CD14-positive monocyte (primary cell): ENCODE measurements around the gene LRRC47. TPM values are rescaled to one million over a fixed set of nuclear protein-coding genes. Genes with fewer than 3 reads are reported as not detected.

ENCODE experiments used
- DNase-seq, 3 donors: peaks; one replicate each; pipeline ENCODE4 v3.0.0-alpha.2; 2011 to 2022
- H2AFZ ChIP-seq: 2 replicates; pipeline ENCODE4 v1.6.0; 2012; ENCODE audit warnings: mild to moderate bottlenecking, low read depth, low read length, inconsistent platforms; ENCODE audit not compliant: insufficient read depth, poor library complexity, severe bottlenecking
- H3K27ac ChIP-seq, 2 donors: 1 replicate in 1 of 2; 2 replicates in 1 of 2; pipeline ENCODE4 v1.5.1; 2012 to 2013; ENCODE audit warnings: low read length in 2 of 2, control low read depth in 1 of 2, inconsistent platforms in 1 of 2, low read depth in 1 of 2, mild to moderate bottlenecking in 1 of 2
- H3K27me3 ChIP-seq, 2 donors: one replicate each; pipeline versions ENCODE4 v1.6.0 to v1.6.1; 2011 to 2013; ENCODE audit warnings: low read length in 2 of 2; ENCODE audit not compliant: control insufficient read depth in 2 of 2, insufficient read depth in 2 of 2
- H3K36me3 ChIP-seq, 2 donors: replicated peaks in 1 of 2; 1 replicate in 1 of 2; 2 replicates in 1 of 2; pipeline versions ENCODE4 v1.5.1 to v1.6.1; 2012 to 2013; ENCODE audit warnings: low read length in 2 of 2, control low read depth in 1 of 2, inconsistent platforms in 1 of 2, mild to moderate bottlenecking in 1 of 2; ENCODE audit not compliant: insufficient read depth in 2 of 2, control insufficient read depth in 1 of 2
- H3K4me1 ChIP-seq, 2 donors: 1 replicate in 1 of 2; 2 replicates in 1 of 2; pipeline versions ENCODE4 v1.5.1 to v1.6.1; 2012 to 2013; ENCODE audit warnings: low read length in 2 of 2, control low read depth in 1 of 2, inconsistent platforms in 1 of 2, mild to moderate bottlenecking in 1 of 2, moderate library complexity in 1 of 2; ENCODE audit not compliant: insufficient read depth in 2 of 2, control insufficient read depth in 1 of 2
- H3K4me2 ChIP-seq: replicated peaks from 2 replicates; pipeline ENCODE3; 2012; ENCODE audit warnings: low read length, moderate library complexity, mild to moderate bottlenecking; ENCODE audit not compliant: poor library complexity, severe bottlenecking; ENCODE audit errors: extremely low read depth
- H3K4me3 ChIP-seq, 3 experiments: fragments of 200-600 bp in 1 of 3; sonication (generic) in 1 of 3; replicated peaks in 1 of 3; 1 replicate in 2 of 3; 2 replicates in 1 of 3; pipeline ENCODE4 v1.5.1; 2011 to 2013; ENCODE audit warnings: low read length in 3 of 3, mild to moderate bottlenecking in 3 of 3, control low read depth in 2 of 3, low read depth in 2 of 3, inconsistent platforms in 1 of 3, moderate library complexity in 1 of 3
- H3K79me2 ChIP-seq: 2 replicates; pipeline ENCODE4 v1.6.0; 2012; ENCODE audit warnings: mild to moderate bottlenecking, control low read depth, inconsistent platforms, low read length, moderate library complexity; ENCODE audit not compliant: insufficient read depth
- H3K9ac ChIP-seq: 2 replicates; pipeline ENCODE4 v1.6.0; 2017; ENCODE audit warnings: low read length, mild to moderate bottlenecking; ENCODE audit not compliant: insufficient read depth, poor library complexity, severe bottlenecking
- H3K9me3 ChIP-seq, 2 donors: replicated peaks in 1 of 2; 1 replicate in 1 of 2; 2 replicates in 1 of 2; pipeline versions ENCODE4 v1.5.1 to v1.6.1; 2012 to 2013; ENCODE audit warnings: low read length in 2 of 2, control low read depth in 1 of 2; ENCODE audit not compliant: control insufficient read depth in 1 of 2, insufficient read depth in 1 of 2
- H4K20me1 ChIP-seq: 2 replicates; pipeline ENCODE4 v1.6.0; 2012; ENCODE audit warnings: mild to moderate bottlenecking, low read length, control low read depth, moderate library complexity; ENCODE audit not compliant: insufficient read depth
- H3K27ac Mint-ChIP-seq, 7 donors: one replicate each; pipeline ENCODE4 v1.8.0; 2020; ENCODE audit warnings: mild to moderate bottlenecking in 7 of 7, mixed read lengths in 7 of 7, moderate library complexity in 6 of 7, inconsistent platforms in 2 of 7
- H3K27me3 Mint-ChIP-seq, 3 donors: one replicate each; pipeline ENCODE4 v1.8.0; 2021 to 2022; ENCODE audit warnings: low read depth in 3 of 3, mild to moderate bottlenecking in 3 of 3, mixed read lengths in 3 of 3, moderate library complexity in 3 of 3, inconsistent platforms in 1 of 3
- H3K36me3 Mint-ChIP-seq, 2 donors: one replicate each; pipeline ENCODE4 v1.8.0; 2020; ENCODE audit warnings: mixed read lengths in 2 of 2, inconsistent platforms in 1 of 2, mild to moderate bottlenecking in 1 of 2
- H3K4me1 Mint-ChIP-seq: one replicate; pipeline ENCODE4 v1.8.0; 2020; ENCODE audit warnings: mild to moderate bottlenecking, mixed read lengths
- H3K4me3 Mint-ChIP-seq, 2 donors: one replicate each; pipeline ENCODE4 v1.8.0; 2020; ENCODE audit warnings: mild to moderate bottlenecking in 2 of 2, mixed read lengths in 2 of 2, moderate library complexity in 1 of 2
- H3K9me3 Mint-ChIP-seq, 7 donors: one replicate each; pipeline ENCODE4 v1.8.0; 2020 to 2022; ENCODE audit warnings: mixed read lengths in 7 of 7, mild to moderate bottlenecking in 6 of 7, moderate library complexity in 6 of 7, inconsistent platforms in 2 of 7
- CTCF ChIP-seq: fragments of 200-600 bp; IDR thresholded peaks from one replicate; pipeline ENCODE4 v1.8.0; 2022; ENCODE audit warnings: antibody characterized with exemption, mild to moderate bottlenecking
- WGBS: methylation state at CpG from one replicate; pipeline ENCODE4 v1.1.5; 2013; ENCODE audit warnings: missing lambda C conversion rate; ENCODE audit not compliant: insufficient coverage; 5-methylcytosine and 5-hydroxymethylcytosine counted together
- intact Hi-C, 2 donors: fragments of 100-400 bp; cut with micrococcal nuclease; formaldehyde crosslinking; loops; one replicate each; pipeline versions ENCODE4 v1.15.0 to v1.15.1; 2023
- polyA plus RNA-seq, 3 donors: library from polyadenylated mRNA; depleted of rRNA in 1 of 3; unstranded in 2 of 3; stranded (reverse) in 1 of 3; fragments of 300-500 nt in 2 of 3; fragments of >200 nt in 1 of 3; fragmentation: Illumina TruSeq in 2 of 3; gene quantifications; 1 replicate in 2 of 3; 2 replicates in 1 of 3; pipeline ENCODE4 v1.2.3, GENCODE V29; 2012 to 2021

Gene LRRC47
- polyA plus RNA-seq, 3 donors: 17.8 to 24.8 (median 18.0) TPM

GRCh38 chr1:3780901-3781300, 15.4 kb downstream of the LRRC47 start:
- H3K27ac ChIP-seq: no peak overlapping the region
- no peaks in the 10 kb centered on the region for H3K79me2 ChIP-seq
- peak overlapping the region in 1 of 7 donors; percentile 15 for H3K27ac Mint-ChIP-seq
- peaks cover 1% of the 10 kb centered on the region for H3K4me1 Mint-ChIP-seq
- H3K9me3 ChIP-seq: no peaks in the 10 kb centered on the region
- no peaks in the 10 kb centered on the region for H3K9me3 Mint-ChIP-seq
- H3K4me3 Mint-ChIP-seq: no peak overlapping the region
- peaks cover 7% of the 10 kb centered on the region for H4K20me1 ChIP-seq
- no peak for DNase-seq
- intact Hi-C loops: no loop called here
- no peaks in the 10 kb centered on the region for H3K27me3 ChIP-seq
- no peak overlapping the region for H2AFZ ChIP-seq
- no peak for TF ChIP-seq CTCF
- peaks cover 73% of the 10 kb centered on the region in 2 donors for H3K36me3 ChIP-seq
- H3K4me1 ChIP-seq: peaks cover 1 to 3% of the 10 kb centered on the region in 2 donors
- peaks cover 0 to 1% (median 1%) of the 10 kb centered on the region in 3 donors for H3K27me3 Mint-ChIP-seq
- WGBS: 97% methylated on average over 15 of the region's 21 CpGs
- H3K4me2 ChIP-seq: no peak overlapping the region
- no peak overlapping the region for H3K4me3 ChIP-seq
- H3K36me3 Mint-ChIP-seq: peaks cover 65 to 76% of the 10 kb centered on the region in 2 donors
- no peak overlapping the region for H3K9ac ChIP-seq

- H2AFZ ChIP-seq: no peak overlapping the region
- peaks cover 56 to 66% of the 10 kb centered on the region in 2 donors for H3K36me3 Mint-ChIP-seq
Observed at GRCh38 chr1:3779912-3780416, 16.3 kb downstream of the LRRC47 start.

More at GRCh38 chr1:3779912-3780416, 16.3 kb downstream of the LRRC47 start:
- H3K9me3 Mint-ChIP-seq: no peaks in the 10 kb centered on the region
- peak overlapping the region in 2 of 7 donors; percentile 14 to 28 for H3K27ac Mint-ChIP-seq
- Histone ChIP-seq H3K36me3 (peaks cover 64% of the 10 kb centered on the region in 2 donors), H3K27ac (no peak overlapping the region), H3K4me1 (peaks cover 11 to 12% of the 10 kb centered on the region in 2 donors), H3K27me3 (no peaks in the 10 kb centered on the region), H3K9me3 (no peaks in the 10 kb centered on the region), H3K9ac (no peak overlapping the region), H3K79me2 (no peaks in the 10 kb centered on the region), H3K4me3 (no peak overlapping the region), H4K20me1 (peaks cover 6% of the 10 kb centered on the region), H3K4me2 (no peak overlapping the region)
- H3K27me3 Mint-ChIP-seq: peaks cover 0 to 1% (median 1%) of the 10 kb centered on the region in 3 donors
- H3K4me1 Mint-ChIP-seq: peaks cover 10% of the 10 kb centered on the region
- no peak for DNase-seq
- WGBS: 92% methylated on average over 11 of the region's 20 CpGs
- no peak overlapping the region for H3K4me3 Mint-ChIP-seq
- intact Hi-C loops: loop anchor here in 1 of 2 donors (10.0 kb wide), 2 partner anchors 125 to 155 kb away; partner anchors contain the start of genes C1orf174 and TPRG1L
- no peak for TF ChIP-seq CTCF
